ENCODE data around the gene KIF12.
"Not testable (repeated sequence)": the region's sequence is repeated elsewhere in the genome, so short reads cannot be mapped to it uniquely, and the experiment has no call there.

KIF12 gene

GRCh38 chr9:114130624-114131277 is 31.7 kb upstream of the KIF12 start:
- no peak overlapping the region for H3K23ac ChIP-seq (ENCODE audit: low read length)
- no peak overlapping the region for H2BK12ac ChIP-seq (ENCODE audit: low read length)
- H2AK5ac ChIP-seq (ENCODE audit: low read length), result no peak overlapping the region
- no peaks in the 10 kb centered on the region for H3K4me1 ChIP-seq (ENCODE audit: control insufficient read depth in 1 of 2, insufficient read depth in 2 of 2, low read length in 2 of 2)
- H3K36me3 ChIP-seq (ENCODE audit: control insufficient read depth in 1 of 2, insufficient read depth in 2 of 2, low read length in 2 of 2), result no peaks in the 10 kb centered on the region
- no peak for DNase-seq
- no peak overlapping the region for H3K4me3 ChIP-seq (ENCODE audit: low read depth, low read length)
- no peak overlapping the region for H4K8ac ChIP-seq (ENCODE audit: low read depth, low read length)
- no peak overlapping the region for H2BK5ac ChIP-seq (ENCODE audit: low read depth, low read length, poor library complexity)
- no peaks in the 10 kb centered on the region for H3K79me2 ChIP-seq (ENCODE audit: control insufficient read depth, insufficient read depth, low read length, poor library complexity)
- no peaks in the 10 kb centered on the region for H3K9me3 ChIP-seq (ENCODE audit: insufficient read depth, low read depth, low read length)
- no peak overlapping the region for H3K18ac ChIP-seq (ENCODE audit: low read length)
- no peak overlapping the region for H2BK120ac ChIP-seq (ENCODE audit: insufficient read depth, low read length, poor library complexity)
- H3K27ac ChIP-seq (ENCODE audit: low read depth, low read length), result no peak overlapping the region
- H4K91ac ChIP-seq (ENCODE audit: low read depth, low read length), result no peak overlapping the region
- H2AFZ ChIP-seq (ENCODE audit: insufficient read depth, low read length, poor library complexity), result no peak overlapping the region
- no peak overlapping the region for H3K4me2 ChIP-seq (ENCODE audit: low read length)
- H4K12ac ChIP-seq (ENCODE audit: low read depth, low read length), result no peak overlapping the region
- no CpG with 5 or more reads among the region's 4 CpGs for WGBS (ENCODE audit: extremely low coverage, insufficient coverage, insufficient read length)
- H3K9ac ChIP-seq (ENCODE audit: low read length), result no peak overlapping the region
- H3K4ac ChIP-seq (ENCODE audit: low read depth, low read length), result no peak overlapping the region
- H3K14ac ChIP-seq (ENCODE audit: low read length), result no peak overlapping the region
- no peaks in the 10 kb centered on the region for H3K79me1 ChIP-seq (ENCODE audit: low read length)
- no peaks in the 10 kb centered on the region for H3K27me3 ChIP-seq (ENCODE audit: insufficient read depth, low read length)

- Histone ChIP-seq H2AFZ (ENCODE audit: insufficient read depth, low read length, poor library complexity) (no peak overlapping the region), H3K27me3 (ENCODE audit: insufficient read depth, low read length) (no peaks in the 10 kb centered on the region), H3K4me1 (ENCODE audit: control insufficient read depth in 1 of 2, insufficient read depth in 2 of 2, low read length in 2 of 2) (no peaks in the 10 kb centered on the region), H3K14ac (ENCODE audit: low read length) (no peak overlapping the region), H3K79me2 (ENCODE audit: control insufficient read depth, insufficient read depth, low read length, poor library complexity) (no peaks in the 10 kb centered on the region), H3K4ac (ENCODE audit: low read depth, low read length) (no peak overlapping the region), H4K8ac (ENCODE audit: low read depth, low read length) (no peak overlapping the region), H3K27ac (ENCODE audit: low read depth, low read length) (no peak overlapping the region), H2AK5ac (ENCODE audit: low read length) (no peak overlapping the region), H3K4me2 (ENCODE audit: low read length) (no peak overlapping the region), H2BK5ac (ENCODE audit: low read depth, low read length, poor library complexity) (no peak overlapping the region), H4K91ac (ENCODE audit: low read depth, low read length) (no peak overlapping the region), H4K12ac (ENCODE audit: low read depth, low read length) (no peak overlapping the region), H3K4me3 (ENCODE audit: low read depth, low read length) (no peak overlapping the region), H2BK12ac (ENCODE audit: low read length) (no peak overlapping the region), H3K36me3 (ENCODE audit: control insufficient read depth in 1 of 2, insufficient read depth in 2 of 2, low read length in 2 of 2) (no peaks in the 10 kb centered on the region), H3K9ac (ENCODE audit: low read length) (no peak overlapping the region), H3K18ac (ENCODE audit: low read length) (no peak overlapping the region), H2BK120ac (ENCODE audit: insufficient read depth, low read length, poor library complexity) (no peak overlapping the region), H3K23ac (ENCODE audit: low read length) (no peak overlapping the region), H3K9me3 (ENCODE audit: insufficient read depth, low read depth, low read length) (no peaks in the 10 kb centered on the region), H3K79me1 (ENCODE audit: low read length) (no peaks in the 10 kb centered on the region)
- DNase-seq, result no peak
- WGBS (ENCODE audit: extremely low coverage, insufficient coverage, insufficient read length), result no CpG with 5 or more reads among the region's 7 CpGs
Observed at GRCh38 chr9:114130141-114130540, 31.0 kb upstream of the KIF12 start.

DNA sequence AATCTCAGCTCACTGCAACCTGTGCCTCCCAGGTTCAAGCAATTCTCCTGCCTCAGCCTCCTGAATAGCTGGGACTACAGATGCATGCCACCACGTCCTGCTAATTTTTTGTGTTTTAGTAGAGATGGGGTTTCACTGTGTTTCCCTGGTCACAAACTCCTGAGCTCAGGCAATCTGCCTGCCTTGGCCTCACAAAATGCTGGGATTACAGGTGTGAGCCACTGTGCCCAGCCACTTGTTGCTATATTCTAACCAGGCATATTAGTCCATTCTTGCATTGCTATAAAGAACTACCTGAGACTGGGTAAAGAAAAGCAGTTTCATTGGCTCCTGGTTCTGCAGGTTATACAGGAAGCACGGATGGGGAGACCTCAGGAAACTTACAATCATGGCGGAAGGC is 29.7 kb upstream of the KIF12 start:
- H3K14ac ChIP-seq (ENCODE audit: low read length); H3K4me3 ChIP-seq (ENCODE audit: low read depth, low read length); H3K9ac ChIP-seq (ENCODE audit: low read length); H2AK5ac ChIP-seq (ENCODE audit: low read length); H2AFZ ChIP-seq (ENCODE audit: insufficient read depth, low read length, poor library complexity); H3K79me1 ChIP-seq (ENCODE audit: low read length); H3K27ac ChIP-seq (ENCODE audit: low read depth, low read length); H3K9me3 ChIP-seq (ENCODE audit: insufficient read depth, low read depth, low read length); H3K23ac ChIP-seq (ENCODE audit: low read length); H2BK5ac ChIP-seq (ENCODE audit: low read depth, low read length, poor library complexity); H4K91ac ChIP-seq (ENCODE audit: low read depth, low read length); DNase-seq; H4K12ac ChIP-seq (ENCODE audit: low read depth, low read length); H3K4ac ChIP-seq (ENCODE audit: low read depth, low read length); H2BK120ac ChIP-seq (ENCODE audit: insufficient read depth, low read length, poor library complexity); H3K36me3 ChIP-seq (ENCODE audit: control insufficient read depth in 1 of 2, insufficient read depth in 2 of 2, low read length in 2 of 2); H4K8ac ChIP-seq (ENCODE audit: low read depth, low read length); H3K18ac ChIP-seq (ENCODE audit: low read length); H3K4me1 ChIP-seq (ENCODE audit: control insufficient read depth in 1 of 2, insufficient read depth in 2 of 2, low read length in 2 of 2); H3K4me2 ChIP-seq (ENCODE audit: low read length); H3K27me3 ChIP-seq (ENCODE audit: insufficient read depth, low read length); H3K79me2 ChIP-seq (ENCODE audit: control insufficient read depth, insufficient read depth, low read length, poor library complexity); H2BK12ac ChIP-seq (ENCODE audit: low read length): not testable (repeated sequence)
- no CpG with 5 or more reads among the region's 3 CpGs for WGBS (ENCODE audit: extremely low coverage, insufficient coverage, insufficient read length)

DNA sequence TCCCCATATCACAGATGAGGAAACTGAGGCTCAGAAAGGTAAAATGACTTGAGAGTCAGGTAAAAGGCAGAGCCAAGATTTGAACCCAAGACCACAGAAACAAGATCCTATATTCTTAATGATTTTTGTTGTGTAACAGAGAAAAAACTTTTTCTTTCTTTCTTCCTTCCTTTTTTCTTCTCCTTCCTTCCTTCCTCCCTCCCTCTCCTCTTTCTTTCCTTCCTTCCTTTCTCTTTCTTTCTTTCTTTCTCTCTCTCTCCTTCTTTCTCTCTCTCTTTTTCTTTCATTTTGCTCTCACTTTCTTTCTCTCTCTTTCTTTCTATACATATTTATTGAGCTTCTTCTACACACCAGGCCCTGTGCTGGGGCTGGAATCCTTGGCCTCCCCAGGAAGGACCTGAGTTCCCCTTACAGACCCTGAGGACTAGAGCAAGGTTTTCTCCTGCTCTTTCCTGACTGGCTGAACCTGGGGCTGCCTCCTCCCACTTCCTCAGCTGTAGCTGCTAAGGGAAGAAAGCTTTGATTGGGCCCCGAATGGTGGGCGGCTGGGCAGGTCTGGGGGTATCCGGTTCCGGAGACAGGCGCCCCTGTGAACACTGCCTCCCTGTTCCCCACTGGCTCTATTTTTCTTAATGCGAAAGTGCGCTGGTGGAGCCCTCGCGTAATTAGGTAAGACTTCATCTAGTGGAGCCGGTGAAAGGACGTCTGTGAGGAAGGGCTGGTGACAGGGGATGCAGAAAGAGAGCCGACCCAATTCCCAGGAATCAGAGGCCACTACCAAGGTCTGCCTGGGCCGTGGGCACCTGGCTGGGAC is 27.4 kb upstream of the KIF12 start:
- WGBS (ENCODE audit: extremely low coverage, insufficient coverage, insufficient read length), result no CpG with 5 or more reads among the region's 13 CpGs
- Histone ChIP-seq H3K79me1 (ENCODE audit: low read length) (no peaks in the 10 kb centered on the region), H4K12ac (ENCODE audit: low read depth, low read length) (no peak overlapping the region), H3K27me3 (ENCODE audit: insufficient read depth, low read length) (no peaks in the 10 kb centered on the region), H3K27ac (ENCODE audit: low read depth, low read length) (no peak overlapping the region), H2BK120ac (ENCODE audit: insufficient read depth, low read length, poor library complexity) (no peak overlapping the region), H3K4me2 (ENCODE audit: low read length) (no peak overlapping the region), H3K4me3 (ENCODE audit: low read depth, low read length) (no peak overlapping the region), H2AFZ (ENCODE audit: insufficient read depth, low read length, poor library complexity) (no peak overlapping the region), H3K9me3 (ENCODE audit: insufficient read depth, low read depth, low read length) (no peaks in the 10 kb centered on the region), H4K91ac (ENCODE audit: low read depth, low read length) (no peak overlapping the region), H3K18ac (ENCODE audit: low read length) (no peak overlapping the region), H2BK12ac (ENCODE audit: low read length) (no peak overlapping the region), H3K4me1 (ENCODE audit: control insufficient read depth in 1 of 2, insufficient read depth in 2 of 2, low read length in 2 of 2) (no peaks in the 10 kb centered on the region), H3K14ac (ENCODE audit: low read length) (no peak overlapping the region), H3K23ac (ENCODE audit: low read length) (no peak overlapping the region), H3K4ac (ENCODE audit: low read depth, low read length) (no peak overlapping the region), H3K9ac (ENCODE audit: low read length) (no peak overlapping the region), H2AK5ac (ENCODE audit: low read length) (no peak overlapping the region), H4K8ac (ENCODE audit: low read depth, low read length) (no peak overlapping the region), H2BK5ac (ENCODE audit: low read depth, low read length, poor library complexity) (no peak overlapping the region), H3K79me2 (ENCODE audit: control insufficient read depth, insufficient read depth, low read length, poor library complexity) (no peaks in the 10 kb centered on the region), H3K36me3 (ENCODE audit: control insufficient read depth in 1 of 2, insufficient read depth in 2 of 2, low read length in 2 of 2) (no peaks in the 10 kb centered on the region)
- DNase-seq, result no peak
